ENCODE data around the gene PDE11A.

GRCh38 chr2:177885828-177886466 lies 186.6 kb downstream of the PDE11A start:
- TF ChIP-seq EP300 (IDR thresholded peaks at IDR 0.05): no peak
- TF ChIP-seq, protein P1, sequence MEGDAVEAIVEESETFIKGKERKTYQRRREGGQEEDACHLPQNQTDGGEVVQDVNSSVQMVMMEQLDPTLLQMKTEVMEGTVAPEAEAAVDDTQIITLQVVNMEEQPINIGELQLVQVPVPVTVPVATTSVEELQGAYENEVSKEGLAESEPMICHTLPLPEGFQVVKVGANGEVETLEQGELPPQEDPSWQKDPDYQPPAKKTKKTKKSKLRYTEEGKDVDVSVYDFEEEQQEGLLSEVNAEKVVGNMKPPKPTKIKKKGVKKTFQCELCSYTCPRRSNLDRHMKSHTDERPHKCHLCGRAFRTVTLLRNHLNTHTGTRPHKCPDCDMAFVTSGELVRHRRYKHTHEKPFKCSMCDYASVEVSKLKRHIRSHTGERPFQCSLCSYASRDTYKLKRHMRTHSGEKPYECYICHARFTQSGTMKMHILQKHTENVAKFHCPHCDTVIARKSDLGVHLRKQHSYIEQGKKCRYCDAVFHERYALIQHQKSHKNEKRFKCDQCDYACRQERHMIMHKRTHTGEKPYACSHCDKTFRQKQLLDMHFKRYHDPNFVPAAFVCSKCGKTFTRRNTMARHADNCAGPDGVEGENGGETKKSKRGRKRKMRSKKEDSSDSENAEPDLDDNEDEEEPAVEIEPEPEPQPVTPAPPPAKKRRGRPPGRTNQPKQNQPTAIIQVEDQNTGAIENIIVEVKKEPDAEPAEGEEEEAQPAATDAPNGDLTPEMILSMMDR (IDR thresholded peaks at IDR 0.05): no peak
